A673 (cell line): ENCODE results near the gene ABHD6. TPM values are rescaled to one million over a fixed set of nuclear protein-coding genes. Genes with fewer than 3 reads are reported as not detected.

Experiments used
- BruUV-seq: library from RNA; stranded (reverse); fragments of 400-500 nt; replicated peaks from 2 replicates; lab custom pipeline; 2021; lab: Mats Ljungman, UMichigan
- CTCF ChIA-PET: fragments of 300-600 bp; sonication (Branson Sonifier 250); formaldehyde crosslinking; loops from one replicate; lab custom pipeline; 2022; ENCODE audit warnings: antibody characterized with exemption; lab: Charles Lee
- POLR2A ChIA-PET: fragments of 300-600 bp; sonication (Branson Sonifier 250); formaldehyde crosslinking; loops from one replicate; lab custom pipeline; 2022; ENCODE audit warnings: antibody characterized with exemption; ENCODE audit not compliant: low non-redundant PET; lab: Charles Lee
- DNase-seq: peaks from one replicate; pipeline ENCODE4 v3.0.0-alpha.2; 2015; ENCODE audit warnings: low spot score
- H3K27ac ChIP-seq: fragments of 200-600 bp; sonication (generic); 2 replicates; pipeline ENCODE4 v1.5.1; 2016; ENCODE audit warnings: mixed run types, low read depth, mild to moderate bottlenecking, mixed read lengths, antibody characterized with exemption, low read length; ENCODE audit not compliant: poor library complexity, severe bottlenecking
- H3K27me3 ChIP-seq: fragments of 200-600 bp; sonication (generic); replicated peaks from 2 replicates; pipeline ENCODE4 v1.6.1; 2017; ENCODE audit warnings: mixed run types, low read depth, mild to moderate bottlenecking, mixed read lengths, antibody characterized with exemption, low read length; ENCODE audit not compliant: insufficient read depth, poor library complexity
- H3K36me3 ChIP-seq: fragments of 200-600 bp; sonication (generic); 2 replicates; pipeline ENCODE4 v1.6.1; 2016; ENCODE audit warnings: mixed run types, mild to moderate bottlenecking, mixed read lengths, antibody characterized with exemption, low read length; ENCODE audit not compliant: insufficient read depth, poor library complexity, severe bottlenecking
- H3K4me1 ChIP-seq: fragments of 200-600 bp; sonication (generic); 2 replicates; pipeline ENCODE4 v1.6.1; 2017; ENCODE audit warnings: mixed run types, mild to moderate bottlenecking, mixed read lengths, antibody characterized with exemption, low read length; ENCODE audit not compliant: insufficient read depth, poor library complexity, severe bottlenecking
- H3K4me3 ChIP-seq: fragments of 200-600 bp; sonication (generic); 2 replicates; pipeline ENCODE4 v1.5.1; 2016; ENCODE audit warnings: low read depth, mixed run types, mild to moderate bottlenecking, mixed read lengths, low read length; ENCODE audit not compliant: poor library complexity, severe bottlenecking
- H3K9me3 ChIP-seq: fragments of 200-600 bp; sonication (generic); 2 replicates; pipeline ENCODE4 v1.6.1; 2016; ENCODE audit warnings: mixed run types, low read depth, mild to moderate bottlenecking, mixed read lengths, antibody characterized with exemption, low read length; ENCODE audit not compliant: poor library complexity, severe bottlenecking
- EZH2 ChIP-seq: fragments of 200-600 bp; sonication (generic); IDR thresholded peaks from 2 replicates; pipeline ENCODE4 v1.6.1; 2017; ENCODE audit warnings: borderline replicate concordance, low read depth, mild to moderate bottlenecking, mixed read lengths, antibody characterized with exemption, low read length; ENCODE audit not compliant: poor library complexity, severe bottlenecking
- intact Hi-C: fragments of 100-400 bp; cut with micrococcal nuclease; formaldehyde crosslinking; loops from one replicate; pipeline ENCODE4 v1.10.0; 2022; ENCODE audit not compliant: unreplicated experiment
- total RNA-seq: library from RNA; stranded (reverse); gene quantifications from 2 replicates; pipeline ENCODE4 v1.2.3, GENCODE V29; 2021
- TF ChIP-seq, protein P1 (sequence below): fragments of 300-800, 200-600 bp; sonication (generic); conservative IDR thresholded peaks from 2 replicates; pipeline ENCODE4 v1.5.1; 2017; ENCODE audit warnings: low read depth, mild to moderate bottlenecking, antibody characterized with exemption, low read length, moderate library complexity, mixed read lengths

ABHD6 gene
- total RNA-seq, 1 experiment from 2014 or later, result 155 TPM

DNA sequence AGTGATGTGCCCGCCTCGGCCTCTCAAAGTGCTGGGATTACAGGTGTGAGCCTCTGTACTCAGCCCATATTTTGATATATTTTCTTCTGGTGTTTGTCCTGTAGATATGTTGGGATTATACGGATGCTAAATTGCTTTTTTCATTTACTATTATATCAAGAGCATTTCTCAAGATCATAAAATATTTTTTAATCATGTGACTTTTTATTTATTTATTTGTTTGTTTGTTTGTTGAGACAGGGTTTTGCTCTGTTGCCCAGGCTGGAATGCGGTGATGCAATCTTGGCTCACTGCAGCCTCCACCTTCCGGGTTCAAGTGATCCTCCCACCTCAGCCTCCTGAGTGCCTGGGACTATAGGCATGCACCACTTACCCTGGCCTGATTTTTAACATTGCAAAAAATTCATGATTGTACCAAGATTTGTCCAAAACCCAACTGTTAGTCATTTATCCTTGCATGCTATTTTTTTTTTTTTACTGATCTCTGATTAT lies 92.4 kb downstream of the ABHD6 start:
- Histone ChIP-seq H3K36me3 (no peaks in the 10 kb centered on the region), H3K4me3 (no peak overlapping the region), H3K27me3 (no peaks in the 10 kb centered on the region), H3K9me3 (no peaks in the 10 kb centered on the region), H3K4me1 (peaks cover 7% of the 10 kb centered on the region), H3K27ac (no peak overlapping the region)
- TF ChIP-seq, protein P1, sequence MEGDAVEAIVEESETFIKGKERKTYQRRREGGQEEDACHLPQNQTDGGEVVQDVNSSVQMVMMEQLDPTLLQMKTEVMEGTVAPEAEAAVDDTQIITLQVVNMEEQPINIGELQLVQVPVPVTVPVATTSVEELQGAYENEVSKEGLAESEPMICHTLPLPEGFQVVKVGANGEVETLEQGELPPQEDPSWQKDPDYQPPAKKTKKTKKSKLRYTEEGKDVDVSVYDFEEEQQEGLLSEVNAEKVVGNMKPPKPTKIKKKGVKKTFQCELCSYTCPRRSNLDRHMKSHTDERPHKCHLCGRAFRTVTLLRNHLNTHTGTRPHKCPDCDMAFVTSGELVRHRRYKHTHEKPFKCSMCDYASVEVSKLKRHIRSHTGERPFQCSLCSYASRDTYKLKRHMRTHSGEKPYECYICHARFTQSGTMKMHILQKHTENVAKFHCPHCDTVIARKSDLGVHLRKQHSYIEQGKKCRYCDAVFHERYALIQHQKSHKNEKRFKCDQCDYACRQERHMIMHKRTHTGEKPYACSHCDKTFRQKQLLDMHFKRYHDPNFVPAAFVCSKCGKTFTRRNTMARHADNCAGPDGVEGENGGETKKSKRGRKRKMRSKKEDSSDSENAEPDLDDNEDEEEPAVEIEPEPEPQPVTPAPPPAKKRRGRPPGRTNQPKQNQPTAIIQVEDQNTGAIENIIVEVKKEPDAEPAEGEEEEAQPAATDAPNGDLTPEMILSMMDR, result no peak
- TF ChIP-seq EZH2, result no peak
- CTCF ChIA-PET, result no interaction called here
- no peak for DNase-seq
- no TSS peak for BruUV-seq
- intact Hi-C loops, result loop anchor here (5.0 kb wide), 1 partner anchor 57 kb away; no protein-coding TSS in a partner anchor
- POLR2A ChIA-PET, result no interaction called here

DNA sequence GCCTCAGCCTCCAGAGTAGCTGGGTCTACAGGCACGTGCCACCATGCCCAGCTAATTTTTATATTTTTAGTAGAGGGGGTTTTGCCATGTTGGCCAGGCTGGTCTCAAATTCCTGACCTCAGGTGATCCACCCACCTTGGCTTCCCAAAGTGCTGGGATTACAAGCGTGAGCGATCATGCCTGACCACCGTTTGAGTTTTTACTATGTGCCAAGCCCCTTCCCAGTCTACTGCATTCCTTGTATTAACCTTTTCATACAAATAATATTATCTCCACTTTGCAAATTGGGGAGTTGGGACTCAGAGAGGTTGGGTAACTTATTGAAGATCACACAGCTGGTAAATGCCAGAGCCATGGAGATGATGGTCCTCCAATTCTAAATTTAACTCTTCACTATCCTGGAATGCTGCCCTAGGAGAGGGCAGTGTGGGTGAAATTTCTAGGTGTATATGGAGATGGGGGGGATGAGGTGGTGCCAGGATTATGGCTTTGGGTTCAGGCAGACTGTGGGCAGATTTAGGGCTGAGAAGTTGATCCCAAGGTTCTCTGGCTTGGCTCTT lies 94.1 kb downstream of the ABHD6 start:
- peaks cover 15% of the 10 kb centered on the region for H3K4me1 ChIP-seq
- ChIA-PET POLR2A (no interaction called here), CTCF (no interaction called here)
- no peaks in the 10 kb centered on the region for H3K9me3 ChIP-seq
- BruUV-seq, result no TSS peak
- intact Hi-C loops, result loop anchor here (5.0 kb wide), 1 partner anchor 56 kb away; no protein-coding TSS in a partner anchor
- H3K36me3 ChIP-seq, result no peaks in the 10 kb centered on the region
- H3K27ac ChIP-seq, result no peak overlapping the region
- no peak for DNase-seq
- H3K27me3 ChIP-seq, result no peaks in the 10 kb centered on the region
- TF ChIP-seq, protein P1, result no peak
- no peak for TF ChIP-seq EZH2
- H3K4me3 ChIP-seq, result no peak overlapping the region

DNA sequence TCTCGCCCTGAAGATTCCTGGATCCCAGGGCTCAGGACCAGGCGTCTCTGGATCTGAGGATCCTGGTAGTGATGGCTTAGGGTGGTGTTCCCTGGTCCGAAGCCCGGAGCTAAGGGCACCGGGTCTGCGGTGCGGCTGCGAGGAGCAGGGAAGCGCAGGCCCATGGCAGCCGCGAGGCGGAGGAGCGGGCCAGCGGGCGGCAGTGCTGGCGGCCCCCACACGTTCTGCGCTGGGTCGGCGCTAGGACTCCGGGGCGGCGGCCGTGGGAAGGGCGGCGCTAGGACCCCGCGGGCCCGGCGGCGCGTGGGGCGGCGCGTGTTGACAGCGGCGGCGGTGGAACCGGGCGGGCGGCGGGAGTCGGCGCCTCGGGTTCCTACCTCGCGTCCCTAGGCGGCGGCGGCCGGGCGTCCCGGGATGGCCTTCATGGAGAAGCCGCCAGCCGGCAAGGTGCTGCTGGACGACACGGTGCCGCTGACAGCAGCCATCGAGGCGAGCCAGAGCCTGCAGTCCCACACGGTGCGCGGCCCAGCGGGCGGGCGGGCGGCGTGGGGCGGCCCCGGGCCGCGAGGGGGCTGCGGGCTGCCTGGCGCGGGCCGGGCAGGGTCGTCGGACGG lies 95.1 kb downstream of the ABHD6 start, which contains the start of gene PXK:
TSS of gene PXK (plus strand) at position 318 of the 614 bp plus-strand sequence. CDS start at position 415, 97 bp downstream.
- TF ChIP-seq, protein P1, result no peak
- no peak for TF ChIP-seq EZH2
- DNase-seq, result peak; percentile 68
- Histone ChIP-seq H3K27ac (peak within 1 kb of the TSS; percentile 47), H3K4me1 (peaks cover 15% of the 10 kb centered on the region), H3K36me3 (no peaks in the 10 kb centered on the region), H3K4me3 (peak within 1 kb of the TSS; percentile 64), H3K9me3 (no peaks in the 10 kb centered on the region), H3K27me3 (no peaks in the 10 kb centered on the region)
- BruUV-seq, result no TSS peak
- intact Hi-C loops, result loop anchor here (5.0 kb wide), 1 partner anchor 55 kb away; no protein-coding TSS in a partner anchor
- ChIA-PET CTCF (no interaction called here), POLR2A (no interaction called here)
